Measurements from ENCODE around the gene UBASH3B.

DNA sequence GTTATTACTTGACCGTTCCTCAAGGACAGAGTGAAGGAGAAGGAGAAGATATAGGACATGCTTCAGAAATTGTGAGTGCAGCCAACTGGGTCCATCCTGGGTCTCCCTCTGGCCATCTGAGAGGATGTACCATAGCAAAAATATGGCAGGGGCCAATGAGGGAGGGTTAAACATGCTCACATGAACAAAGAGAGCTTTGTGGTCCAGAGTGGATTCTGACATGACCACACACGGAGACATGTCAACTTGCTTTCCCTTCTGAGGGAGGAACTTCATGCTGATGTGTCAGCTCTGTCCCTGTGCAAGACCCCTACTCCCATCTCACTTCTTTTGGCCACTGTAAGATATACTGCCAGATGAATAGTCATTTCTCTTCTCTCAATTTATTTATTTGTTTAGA, 3.0 kb upstream of the UBASH3B start:
- TF ChIP-seq, protein P1, sequence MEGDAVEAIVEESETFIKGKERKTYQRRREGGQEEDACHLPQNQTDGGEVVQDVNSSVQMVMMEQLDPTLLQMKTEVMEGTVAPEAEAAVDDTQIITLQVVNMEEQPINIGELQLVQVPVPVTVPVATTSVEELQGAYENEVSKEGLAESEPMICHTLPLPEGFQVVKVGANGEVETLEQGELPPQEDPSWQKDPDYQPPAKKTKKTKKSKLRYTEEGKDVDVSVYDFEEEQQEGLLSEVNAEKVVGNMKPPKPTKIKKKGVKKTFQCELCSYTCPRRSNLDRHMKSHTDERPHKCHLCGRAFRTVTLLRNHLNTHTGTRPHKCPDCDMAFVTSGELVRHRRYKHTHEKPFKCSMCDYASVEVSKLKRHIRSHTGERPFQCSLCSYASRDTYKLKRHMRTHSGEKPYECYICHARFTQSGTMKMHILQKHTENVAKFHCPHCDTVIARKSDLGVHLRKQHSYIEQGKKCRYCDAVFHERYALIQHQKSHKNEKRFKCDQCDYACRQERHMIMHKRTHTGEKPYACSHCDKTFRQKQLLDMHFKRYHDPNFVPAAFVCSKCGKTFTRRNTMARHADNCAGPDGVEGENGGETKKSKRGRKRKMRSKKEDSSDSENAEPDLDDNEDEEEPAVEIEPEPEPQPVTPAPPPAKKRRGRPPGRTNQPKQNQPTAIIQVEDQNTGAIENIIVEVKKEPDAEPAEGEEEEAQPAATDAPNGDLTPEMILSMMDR (conservative IDR thresholded peaks at IDR 0.05 in 1 of 2, IDR thresholded peaks at IDR 0.05 in 1 of 2; ENCODE audit: low read depth in 1 of 2, low read length in 2 of 2) = no peak
- no peak for TF ChIP-seq EZH2 (IDR thresholded peaks at IDR 0.05; ENCODE audit: low read length, missing control alignments)

All from fibroblast of lung (primary cell).